Fibroblast of lung (primary cell): Measurements from ENCODE around the gene MTARC1. TPM values are rescaled to one million over a fixed set of nuclear protein-coding genes. Genes with fewer than 3 reads are reported as not detected.

Source experiments
- DNase-seq, 2 donors: peaks; one replicate each; pipeline versions ENCODE4 v3.0.0 to v3.0.0-alpha.2; 2010; ENCODE audit warnings: low read depth in 2 of 2
- H2AFZ ChIP-seq: 2 replicates; pipeline ENCODE4 v1.5.1; 2012; ENCODE audit warnings: low read length, control low read depth, inconsistent platforms
- H3K27ac ChIP-seq: 2 replicates; pipeline ENCODE4 v1.5.1; 2011; ENCODE audit warnings: low read length, control low read depth; ENCODE audit not compliant: insufficient read depth
- H3K27me3 ChIP-seq: 2 replicates; pipeline ENCODE4 v1.5.1; 2011; ENCODE audit warnings: mild to moderate bottlenecking, low read length; ENCODE audit not compliant: control insufficient read depth, insufficient read depth
- H3K36me3 ChIP-seq: 2 replicates; pipeline ENCODE4 v1.5.1; 2011; ENCODE audit warnings: low read length; ENCODE audit not compliant: control insufficient read depth, insufficient read depth
- H3K4me1 ChIP-seq: 2 replicates; pipeline ENCODE4 v1.5.1; 2011; ENCODE audit warnings: low read length; ENCODE audit not compliant: control insufficient read depth, insufficient read depth; ENCODE audit errors: extremely low read depth
- H3K4me2 ChIP-seq: 2 replicates; pipeline ENCODE4 v1.5.1; 2011; ENCODE audit warnings: low read length, control low read depth; ENCODE audit not compliant: insufficient read depth; ENCODE audit errors: extremely low read depth
- H3K4me3 ChIP-seq, 4 experiments: fragments of 200-600 bp in 1 of 4; sonication (generic) in 1 of 4; replicated peaks in 1 of 4; 2 replicates each; pipeline ENCODE4 v1.5.1; 2011 to 2016; ENCODE audit warnings: low read length in 4 of 4, low read depth in 3 of 4, mild to moderate bottlenecking in 3 of 4, control low read depth in 2 of 4, inconsistent platforms in 1 of 4, mixed read lengths in 1 of 4; ENCODE audit not compliant: insufficient read depth in 1 of 4; ENCODE audit errors: control extremely low read depth in 1 of 4
- H3K79me2 ChIP-seq: 2 replicates; pipeline ENCODE4 v1.5.1; 2012; ENCODE audit warnings: mild to moderate bottlenecking, low read length, inconsistent platforms; ENCODE audit not compliant: control insufficient read depth, insufficient read depth
- H3K9ac ChIP-seq: 2 replicates; pipeline ENCODE4 v1.5.1; 2011; ENCODE audit warnings: mild to moderate bottlenecking, low read length, control low read depth; ENCODE audit not compliant: insufficient read depth
- H3K9me3 ChIP-seq: 2 replicates; pipeline ENCODE4 v1.5.1; 2012; ENCODE audit warnings: low read depth, low read length; ENCODE audit not compliant: control insufficient read depth, insufficient read depth
- H4K20me1 ChIP-seq: 2 replicates; pipeline ENCODE4 v1.5.1; 2011; ENCODE audit warnings: low read length; ENCODE audit not compliant: control insufficient read depth, insufficient read depth; ENCODE audit errors: extremely low read depth
- EZH2 ChIP-seq: IDR thresholded peaks from 2 replicates; pipeline ENCODE4 v1.5.1; 2012; ENCODE audit warnings: low read length, control low read depth, mild to moderate bottlenecking; ENCODE audit errors: missing control alignments
- polyA plus RNA-seq, 2 donors: library from polyadenylated mRNA; depleted of rRNA in 1 of 2; stranded (reverse) in 1 of 2; unstranded in 1 of 2; fragments of >200 nt; gene quantifications; 2 replicates each; pipeline ENCODE4 v1.2.1, GENCODE V29; 2011 to 2012; ENCODE audit warnings: missing spikeins in 1 of 2
- total RNA-seq: library from RNA; depleted of rRNA; stranded (reverse); fragments of >200 nt; gene quantifications from 2 replicates; pipeline ENCODE4 v1.2.1, GENCODE V29; 2014
- TF ChIP-seq, protein P1 (sequence below), 2 donors: IDR thresholded peaks in 1 of 2; conservative IDR thresholded peaks in 1 of 2; 1 replicate in 1 of 2; 2 replicates in 1 of 2; pipeline ENCODE4 v1.5.1; 2011 to 2012; ENCODE audit warnings: low read length in 2 of 2, control low read depth in 1 of 2, inconsistent platforms in 1 of 2, low read depth in 1 of 2, mild to moderate bottlenecking in 1 of 2

Gene MTARC1
- total and polyA plus RNA-seq, 2 donors (not counting 1 experiment from before 2014, with no cell fraction given) = 1.8 to 9.6 TPM

DNA sequence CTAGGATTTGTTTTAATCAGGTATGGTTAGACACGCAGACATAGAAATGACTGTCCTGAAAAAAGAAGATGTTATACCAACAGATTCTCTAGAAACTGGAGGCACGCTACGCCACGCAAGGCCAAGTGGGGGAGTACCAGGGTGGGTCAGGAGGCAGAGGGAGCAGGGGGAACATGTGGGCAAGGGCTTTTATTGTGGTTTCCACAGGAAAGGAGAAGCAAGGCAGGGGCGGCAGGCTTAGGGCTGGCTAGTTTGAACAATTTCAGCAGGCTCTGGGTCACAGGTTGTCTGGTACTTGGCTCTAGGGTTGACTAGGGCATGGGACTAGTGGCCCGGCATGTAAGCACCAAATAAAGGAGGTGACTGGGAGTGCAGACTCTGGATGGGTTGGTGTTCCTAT lies 31.4 kb upstream of the MTARC1 start:
- Histone ChIP-seq H3K36me3 (peaks cover 2% of the 10 kb centered on the region), H4K20me1 (no peaks in the 10 kb centered on the region), H3K4me3 (no peak overlapping the region), H3K27ac (no peak overlapping the region), H3K9ac (no peak overlapping the region), H3K4me2 (no peak overlapping the region), H3K27me3 (no peaks in the 10 kb centered on the region), H3K9me3 (no peaks in the 10 kb centered on the region), H3K79me2 (no peaks in the 10 kb centered on the region), H2AFZ (no peak overlapping the region), H3K4me1 (no peaks in the 10 kb centered on the region)
- TF ChIP-seq EZH2 = no peak
- TF ChIP-seq, protein P1, sequence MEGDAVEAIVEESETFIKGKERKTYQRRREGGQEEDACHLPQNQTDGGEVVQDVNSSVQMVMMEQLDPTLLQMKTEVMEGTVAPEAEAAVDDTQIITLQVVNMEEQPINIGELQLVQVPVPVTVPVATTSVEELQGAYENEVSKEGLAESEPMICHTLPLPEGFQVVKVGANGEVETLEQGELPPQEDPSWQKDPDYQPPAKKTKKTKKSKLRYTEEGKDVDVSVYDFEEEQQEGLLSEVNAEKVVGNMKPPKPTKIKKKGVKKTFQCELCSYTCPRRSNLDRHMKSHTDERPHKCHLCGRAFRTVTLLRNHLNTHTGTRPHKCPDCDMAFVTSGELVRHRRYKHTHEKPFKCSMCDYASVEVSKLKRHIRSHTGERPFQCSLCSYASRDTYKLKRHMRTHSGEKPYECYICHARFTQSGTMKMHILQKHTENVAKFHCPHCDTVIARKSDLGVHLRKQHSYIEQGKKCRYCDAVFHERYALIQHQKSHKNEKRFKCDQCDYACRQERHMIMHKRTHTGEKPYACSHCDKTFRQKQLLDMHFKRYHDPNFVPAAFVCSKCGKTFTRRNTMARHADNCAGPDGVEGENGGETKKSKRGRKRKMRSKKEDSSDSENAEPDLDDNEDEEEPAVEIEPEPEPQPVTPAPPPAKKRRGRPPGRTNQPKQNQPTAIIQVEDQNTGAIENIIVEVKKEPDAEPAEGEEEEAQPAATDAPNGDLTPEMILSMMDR (conservative IDR thresholded peaks at IDR 0.05 in 1 of 2, IDR thresholded peaks at IDR 0.05 in 1 of 2; ENCODE audit: low read depth in 1 of 2, low read length in 2 of 2) = no peak
- no peak for DNase-seq

DNA sequence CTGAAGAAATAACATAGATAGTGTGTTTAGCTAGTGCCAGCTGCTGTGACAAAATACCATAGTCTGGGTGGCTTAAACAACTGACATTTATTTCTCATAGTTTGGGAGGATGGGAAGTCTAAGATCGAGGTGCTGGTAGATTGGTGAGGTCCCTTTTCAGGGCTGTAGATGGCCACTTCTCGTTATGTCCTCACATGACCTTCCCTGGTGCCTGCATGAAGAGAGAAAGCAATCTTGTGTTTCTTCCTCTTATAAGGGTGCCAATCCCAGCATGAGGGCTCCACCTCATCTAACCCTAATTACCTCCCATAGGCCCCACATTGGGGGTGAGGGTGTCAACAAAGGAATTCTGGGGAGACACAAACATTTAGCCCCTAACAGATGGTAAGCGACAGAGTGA lies 29.3 kb upstream of the MTARC1 start:
- H3K27ac ChIP-seq = no peak overlapping the region
- H3K9ac ChIP-seq = no peak overlapping the region
- no peak for DNase-seq
- no peak for TF ChIP-seq EZH2
- TF ChIP-seq, protein P1 (conservative IDR thresholded peaks at IDR 0.05 in 1 of 2, IDR thresholded peaks at IDR 0.05 in 1 of 2; ENCODE audit: low read depth in 1 of 2, low read length in 2 of 2) = no peak
- H3K36me3 ChIP-seq = peaks cover 2% of the 10 kb centered on the region
- H3K9me3 ChIP-seq = no peaks in the 10 kb centered on the region
- H3K79me2 ChIP-seq = no peaks in the 10 kb centered on the region
- H3K4me3 ChIP-seq = no peak overlapping the region
- H3K4me2 ChIP-seq = no peak overlapping the region
- no peaks in the 10 kb centered on the region for H3K4me1 ChIP-seq
- H3K27me3 ChIP-seq = no peaks in the 10 kb centered on the region
- no peaks in the 10 kb centered on the region for H4K20me1 ChIP-seq
- H2AFZ ChIP-seq = no peak overlapping the region

DNA sequence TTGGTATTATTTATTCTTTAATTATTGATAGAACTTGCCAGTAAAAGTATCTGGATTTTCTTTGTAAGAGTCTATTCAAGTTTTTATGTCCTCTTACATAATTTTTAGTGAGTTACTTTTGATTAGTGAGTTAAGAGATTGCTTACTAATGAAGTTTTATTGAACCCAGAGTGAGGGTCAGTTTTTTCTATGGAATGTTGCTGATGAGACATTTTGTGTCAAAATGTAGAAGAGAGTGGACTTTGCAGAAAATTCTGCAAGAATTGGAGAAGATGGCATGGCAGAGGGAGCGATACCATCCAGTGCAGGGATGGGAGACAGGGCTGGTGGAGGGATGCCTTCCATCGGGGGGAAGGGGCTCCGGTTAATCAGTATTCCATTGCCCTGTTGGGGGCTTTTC lies 27.6 kb upstream of the MTARC1 start:
- Histone ChIP-seq H3K9me3 (no peaks in the 10 kb centered on the region), H3K4me1 (no peaks in the 10 kb centered on the region), H4K20me1 (no peaks in the 10 kb centered on the region), H3K79me2 (no peaks in the 10 kb centered on the region), H3K27me3 (no peaks in the 10 kb centered on the region), H3K4me3 (no peak overlapping the region), H3K36me3 (peaks cover 2% of the 10 kb centered on the region), H3K4me2 (no peak overlapping the region), H3K27ac (no peak overlapping the region), H3K9ac (no peak overlapping the region), H2AFZ (no peak overlapping the region)
- no peak for DNase-seq
- TF ChIP-seq EZH2 = no peak
- TF ChIP-seq, protein P1 (conservative IDR thresholded peaks at IDR 0.05 in 1 of 2, IDR thresholded peaks at IDR 0.05 in 1 of 2; ENCODE audit: low read depth in 1 of 2, low read length in 2 of 2) = no peak
